ENCODE results near the gene SOX2.

DNA sequence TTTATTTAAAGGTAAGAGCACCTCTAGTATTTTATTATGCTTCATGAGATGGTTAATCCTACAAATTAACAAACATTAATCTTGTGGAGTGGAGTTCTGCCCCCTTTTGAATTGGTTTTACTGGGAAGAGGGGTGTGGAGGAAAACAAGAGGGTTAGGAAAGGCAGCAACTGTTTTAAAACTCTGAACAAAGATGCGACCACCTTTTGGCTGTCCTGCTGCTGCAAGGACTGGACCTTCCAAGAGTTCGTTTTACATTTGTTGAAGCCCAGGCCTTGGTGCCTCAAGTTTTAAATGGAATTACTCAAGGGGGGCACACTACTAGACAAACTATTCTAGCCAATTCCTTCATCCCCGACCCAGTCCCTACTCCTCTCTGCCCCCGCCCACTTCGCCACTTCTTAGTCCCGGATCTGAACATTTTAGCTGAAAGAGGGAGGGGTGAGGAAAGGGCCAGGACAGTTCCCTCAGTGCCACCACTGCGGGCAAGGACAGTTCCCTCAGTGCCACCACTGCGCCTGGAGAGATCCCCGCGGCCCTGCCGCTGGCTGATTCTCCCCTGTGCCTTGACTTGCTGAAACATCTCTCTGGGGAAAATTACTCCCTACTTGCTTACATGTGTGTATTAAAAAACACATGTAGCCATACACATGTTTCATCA lies 11.2 kb downstream of the SOX2 start:
- TF ChIP-seq POLR2AphosphoS5 (IDR thresholded peaks at IDR 0.05; ENCODE audit: low read depth, low read length): no peak
- TF ChIP-seq, protein P1, sequence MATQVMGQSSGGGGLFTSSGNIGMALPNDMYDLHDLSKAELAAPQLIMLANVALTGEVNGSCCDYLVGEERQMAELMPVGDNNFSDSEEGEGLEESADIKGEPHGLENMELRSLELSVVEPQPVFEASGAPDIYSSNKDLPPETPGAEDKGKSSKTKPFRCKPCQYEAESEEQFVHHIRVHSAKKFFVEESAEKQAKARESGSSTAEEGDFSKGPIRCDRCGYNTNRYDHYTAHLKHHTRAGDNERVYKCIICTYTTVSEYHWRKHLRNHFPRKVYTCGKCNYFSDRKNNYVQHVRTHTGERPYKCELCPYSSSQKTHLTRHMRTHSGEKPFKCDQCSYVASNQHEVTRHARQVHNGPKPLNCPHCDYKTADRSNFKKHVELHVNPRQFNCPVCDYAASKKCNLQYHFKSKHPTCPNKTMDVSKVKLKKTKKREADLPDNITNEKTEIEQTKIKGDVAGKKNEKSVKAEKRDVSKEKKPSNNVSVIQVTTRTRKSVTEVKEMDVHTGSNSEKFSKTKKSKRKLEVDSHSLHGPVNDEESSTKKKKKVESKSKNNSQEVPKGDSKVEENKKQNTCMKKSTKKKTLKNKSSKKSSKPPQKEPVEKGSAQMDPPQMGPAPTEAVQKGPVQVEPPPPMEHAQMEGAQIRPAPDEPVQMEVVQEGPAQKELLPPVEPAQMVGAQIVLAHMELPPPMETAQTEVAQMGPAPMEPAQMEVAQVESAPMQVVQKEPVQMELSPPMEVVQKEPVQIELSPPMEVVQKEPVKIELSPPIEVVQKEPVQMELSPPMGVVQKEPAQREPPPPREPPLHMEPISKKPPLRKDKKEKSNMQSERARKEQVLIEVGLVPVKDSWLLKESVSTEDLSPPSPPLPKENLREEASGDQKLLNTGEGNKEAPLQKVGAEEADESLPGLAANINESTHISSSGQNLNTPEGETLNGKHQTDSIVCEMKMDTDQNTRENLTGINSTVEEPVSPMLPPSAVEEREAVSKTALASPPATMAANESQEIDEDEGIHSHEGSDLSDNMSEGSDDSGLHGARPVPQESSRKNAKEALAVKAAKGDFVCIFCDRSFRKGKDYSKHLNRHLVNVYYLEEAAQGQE (IDR thresholded peaks at IDR 0.05; ENCODE audit: insufficient read depth in 1 of 2, low read depth in 2 of 2, low read length in 2 of 2): no peak
- no peak for TF ChIP-seq TAF1 (IDR thresholded peaks at IDR 0.05; ENCODE audit: borderline replicate concordance, insufficient read depth, low read length)
- TF ChIP-seq SIN3A (IDR thresholded peaks at IDR 0.05; ENCODE audit: borderline replicate concordance, insufficient read depth, low read length): no peak
